Activated CD4-positive, CD25-positive, alpha-beta regulatory T cell treated with anti-CD3 and anti-CD28 coated beads, Interleukin-2, amount 50 U/mL, for 16 hours (primary cell): ENCODE results near the gene COG2.
"Not testable (repeated sequence)": the region's sequence is repeated elsewhere in the genome, so short reads cannot be mapped to it uniquely, and the experiment has no call there.

Experiments
- DNase-seq: peaks from one replicate; pipeline ENCODE4 v3.0.0-alpha.2; 2020; ENCODE audit warnings: low read depth, low spot score

Gene COG2

GRCh38 chr1:230627767-230628166 is 14.5 kb upstream of the COG2 start:
- DNase-seq = no peak

GRCh38 chr1:230629511-230629910 is 12.8 kb upstream of the COG2 start:
- DNase-seq = no peak

DNA sequence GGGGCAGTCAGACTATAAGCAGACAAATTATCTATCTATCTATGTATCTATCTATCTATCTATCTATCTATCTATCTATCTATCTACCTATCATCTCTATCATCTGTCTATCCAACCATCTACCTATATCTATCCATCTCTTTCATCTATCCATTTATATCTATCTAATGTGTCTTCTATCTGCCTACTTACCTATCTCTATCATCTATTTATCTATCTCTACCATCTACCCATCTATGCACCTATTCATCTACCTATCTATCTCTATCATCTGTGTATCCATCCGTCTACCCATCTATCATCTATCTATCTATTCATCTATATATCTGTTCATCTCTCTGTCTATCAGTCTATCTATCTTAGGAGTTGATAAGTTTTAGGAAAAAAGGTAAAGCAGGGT is 10.8 kb upstream of the COG2 start:
- DNase-seq = no peak

DNA sequence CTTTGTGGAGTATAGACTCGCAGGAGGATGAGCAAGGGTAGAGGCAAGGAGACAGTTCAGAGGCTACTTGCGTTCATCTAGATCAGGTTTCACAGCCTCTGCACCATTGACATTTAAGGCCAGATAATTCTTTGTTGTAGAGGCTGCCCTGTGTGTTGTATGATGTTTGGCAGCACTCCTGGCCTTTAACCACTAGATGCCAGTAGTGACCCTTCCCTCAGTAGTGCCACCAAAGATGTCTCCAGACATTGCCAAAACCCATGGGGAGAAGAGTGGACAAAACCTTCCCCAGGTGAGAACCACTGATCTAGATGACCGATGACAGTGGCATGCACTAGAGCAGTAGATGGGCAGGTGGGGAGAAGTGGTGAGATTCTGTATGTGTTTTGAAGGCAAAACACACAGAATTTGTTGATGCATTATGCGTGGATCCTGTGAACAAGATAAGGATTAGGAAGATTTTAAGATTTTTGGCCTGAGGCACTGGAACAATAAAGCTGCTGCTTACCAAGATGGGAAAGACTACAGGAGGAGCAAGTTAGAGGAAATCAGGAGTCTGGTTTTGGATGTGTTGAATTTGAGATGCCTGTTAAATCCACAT is 9.9 kb upstream of the COG2 start:
- DNase-seq = no peak

- no peak for DNase-seq
Measured at GRCh38 chr1:230633469-230633868, 8.8 kb upstream of the COG2 start.

DNA sequence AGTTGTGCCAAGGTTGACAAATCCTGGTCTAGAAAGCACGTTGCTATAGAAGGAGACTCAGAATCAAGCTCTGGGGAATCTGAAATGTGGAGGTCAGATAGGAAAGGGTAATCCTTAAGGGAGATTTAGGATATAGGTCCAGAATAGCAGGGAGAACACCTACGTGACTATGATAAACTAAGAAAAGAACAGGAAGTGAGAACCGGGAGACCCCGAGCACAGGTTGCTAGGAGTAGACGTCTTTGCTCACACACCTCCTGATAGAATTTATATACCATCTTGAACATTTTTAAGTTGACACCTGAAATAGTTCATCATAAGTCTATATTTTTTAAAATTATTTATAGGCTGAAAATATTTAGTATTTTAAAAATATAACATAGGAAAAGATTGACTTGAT is 7.9 kb upstream of the COG2 start:
- no peak for DNase-seq

DNA sequence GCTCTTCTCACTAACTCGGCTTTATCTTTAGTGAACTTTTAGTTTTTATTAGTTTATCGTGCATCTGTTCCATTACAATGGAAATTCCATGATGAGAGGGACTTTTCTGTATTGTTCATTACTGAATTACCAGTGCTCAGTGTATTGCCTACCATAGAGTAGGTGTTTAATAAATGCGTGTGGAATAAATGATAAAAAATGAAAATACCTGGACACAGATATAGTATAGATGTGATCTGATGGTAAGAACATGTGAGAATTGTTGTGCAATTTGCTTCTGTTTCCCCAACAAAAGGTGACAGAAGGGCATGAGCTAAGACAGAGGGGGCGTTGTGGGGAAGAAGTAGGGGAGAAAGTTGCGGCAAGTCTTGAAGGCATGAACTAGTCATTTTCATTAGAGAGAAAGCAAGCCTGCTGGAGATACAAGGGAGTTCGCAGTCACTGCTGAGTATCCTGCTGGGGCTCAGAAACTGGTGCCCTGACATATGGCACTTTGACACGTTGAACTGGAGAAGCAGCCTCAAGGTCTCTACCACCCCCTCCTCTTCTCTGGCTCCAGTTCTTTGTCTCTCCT is 5.6 kb upstream of the COG2 start:
- DNase-seq = no peak

GRCh38 chr1:230639714-230640209 is 2.5 kb upstream of the COG2 start:
- no peak for DNase-seq

- DNase-seq = no peak
Measured at GRCh38 chr1:230641346-230641745, 935 bp upstream of the COG2 start.

- DNase-seq = no peak
Measured at GRCh38 chr1:230641900-230642262, 400 bp upstream of the COG2 start.

DNA sequence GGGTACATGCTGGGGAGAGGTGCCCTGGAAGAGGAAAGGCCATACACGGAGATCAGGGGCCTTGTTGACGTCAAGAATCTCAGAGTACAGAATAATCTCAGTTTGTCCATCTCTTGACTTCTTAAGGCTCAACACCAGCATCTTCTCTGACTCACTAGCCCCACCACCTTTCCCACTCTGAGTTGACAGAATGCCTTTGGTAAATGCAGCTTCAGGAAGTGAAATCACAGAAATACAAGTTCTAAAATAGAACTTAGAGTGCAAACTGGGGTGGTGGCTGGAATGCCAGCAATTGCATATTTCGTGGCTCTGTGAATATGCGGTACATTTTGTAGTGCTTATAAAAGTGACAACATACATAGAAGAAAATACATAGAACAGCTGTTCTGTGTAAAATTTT is 1.6 kb downstream of the COG2 start:
- no peak for DNase-seq

DNA sequence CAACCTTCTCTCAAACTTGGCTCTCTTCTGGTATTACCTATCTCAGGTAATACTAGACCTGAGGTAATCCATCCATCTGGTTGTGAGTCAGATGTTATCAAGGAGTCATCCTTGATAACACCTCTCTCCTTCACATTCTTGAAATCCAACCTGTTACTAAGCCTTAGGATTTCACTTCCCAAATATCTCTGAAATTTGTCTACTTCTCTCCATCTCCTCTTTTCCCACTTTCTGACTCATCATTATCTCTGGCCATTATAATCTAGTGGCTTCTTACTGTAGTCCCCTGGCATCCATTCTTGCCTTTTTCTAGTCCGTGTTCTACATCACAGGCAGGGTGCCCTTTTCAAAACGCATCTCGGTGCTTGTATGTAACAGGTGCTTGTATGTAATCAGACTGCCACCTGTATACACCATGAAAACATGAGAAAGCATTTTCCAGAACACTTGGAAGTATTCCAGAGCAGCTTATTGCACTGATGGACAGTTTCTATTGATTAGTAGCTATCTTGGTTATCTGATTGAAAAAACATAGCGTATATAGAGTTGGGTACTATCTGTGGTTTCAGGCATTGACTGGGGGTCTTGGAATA is 4.5 kb downstream of the COG2 start:
- no peak for DNase-seq

GRCh38 chr1:230647321-230647720 is 5.0 kb downstream of the COG2 start:
- no peak for DNase-seq

- no peak for DNase-seq
Measured at GRCh38 chr1:230648114-230648513, 5.8 kb downstream of the COG2 start.

DNA sequence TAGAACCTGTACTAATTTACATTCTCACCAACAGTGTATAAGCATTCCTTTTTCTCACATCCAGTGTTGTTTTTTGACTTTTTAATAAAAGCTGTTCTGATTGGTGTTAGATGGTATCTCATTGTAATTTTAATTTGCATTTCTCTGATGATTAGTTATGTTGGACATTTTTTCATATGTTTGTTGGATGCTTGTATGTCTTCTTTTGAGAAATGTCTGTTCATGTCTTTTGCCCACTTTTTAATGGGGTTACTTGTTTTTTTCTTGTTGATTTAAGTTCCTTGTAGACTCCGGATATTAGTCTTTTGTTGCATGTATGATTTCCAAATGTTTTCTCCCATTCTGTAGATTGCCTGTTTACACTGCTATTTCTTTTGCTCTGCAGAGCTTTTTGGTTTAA is 8.0 kb downstream of the COG2 start:
- no peak for DNase-seq

- DNase-seq = no peak
Measured at GRCh38 chr1:230651235-230651634, 9.0 kb downstream of the COG2 start.

- DNase-seq = not testable (repeated sequence)
Measured at GRCh38 chr1:230656719-230657118, 14.4 kb downstream of the COG2 start.

DNA sequence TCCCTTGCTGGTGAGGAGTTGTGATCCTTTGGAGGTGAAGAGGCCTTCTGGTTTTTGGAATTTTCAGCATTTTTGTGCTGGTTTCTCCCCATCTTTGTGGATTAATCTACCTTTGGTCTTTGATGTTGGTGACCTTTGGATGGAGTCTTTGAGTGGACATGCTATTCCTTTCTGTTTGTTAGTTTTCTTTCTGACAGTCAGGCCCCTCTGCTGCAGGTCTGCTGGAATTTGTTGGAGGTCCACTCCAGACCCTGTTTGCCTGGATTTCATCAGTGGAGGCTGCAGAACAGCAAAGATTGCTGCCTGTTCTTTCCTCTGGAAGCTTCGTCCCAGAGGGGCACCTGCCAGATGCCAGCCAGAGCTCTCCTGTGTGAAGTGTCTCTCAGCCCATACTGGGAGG is 15.8 kb downstream of the COG2 start:
- DNase-seq = not testable (repeated sequence)

DNA sequence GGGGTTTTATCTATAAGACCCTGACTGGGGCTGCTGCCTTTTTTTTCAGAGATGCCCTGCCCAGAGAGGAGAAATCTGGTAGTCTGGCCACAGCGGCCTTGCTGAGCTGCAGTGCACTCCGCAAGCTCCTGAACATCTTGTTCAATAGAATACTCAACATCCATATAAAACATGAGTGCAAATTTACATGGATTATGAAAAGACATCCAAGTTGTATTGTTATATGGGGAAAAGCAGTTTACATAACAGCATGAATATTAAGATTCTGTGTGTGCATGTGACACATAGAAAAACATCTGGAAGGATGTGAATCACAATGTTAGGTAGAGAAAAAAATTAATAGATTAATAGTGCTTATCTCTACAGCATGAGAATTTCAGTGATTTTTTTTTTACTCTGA is 16.4 kb downstream of the COG2 start:
- no peak for DNase-seq

- no peak for DNase-seq
Measured at GRCh38 chr1:230661976-230662375, 19.7 kb downstream of the COG2 start.

DNA sequence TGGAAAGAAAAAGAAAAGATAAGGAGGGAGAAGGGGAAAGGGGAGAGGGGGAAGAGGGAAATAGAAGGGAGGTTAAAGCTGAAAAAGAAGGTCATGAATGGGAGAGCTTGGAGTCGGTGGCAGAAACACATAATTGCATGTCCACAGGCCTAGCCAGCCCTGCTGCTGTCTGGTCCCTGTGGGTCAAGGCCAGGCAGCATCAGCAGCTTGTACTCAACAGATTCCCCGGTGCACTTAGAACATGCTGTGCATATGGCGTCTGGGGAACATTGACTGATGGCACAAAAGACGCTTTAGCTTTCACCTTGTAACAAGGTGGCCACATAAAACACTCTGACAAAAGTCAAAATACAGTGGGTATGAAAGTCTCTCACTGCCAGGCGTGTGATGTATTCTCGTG is 25.9 kb downstream of the COG2 start:
- DNase-seq = no peak

- DNase-seq = no peak
Measured at GRCh38 chr1:230669543-230669942, 27.3 kb downstream of the COG2 start.

DNA sequence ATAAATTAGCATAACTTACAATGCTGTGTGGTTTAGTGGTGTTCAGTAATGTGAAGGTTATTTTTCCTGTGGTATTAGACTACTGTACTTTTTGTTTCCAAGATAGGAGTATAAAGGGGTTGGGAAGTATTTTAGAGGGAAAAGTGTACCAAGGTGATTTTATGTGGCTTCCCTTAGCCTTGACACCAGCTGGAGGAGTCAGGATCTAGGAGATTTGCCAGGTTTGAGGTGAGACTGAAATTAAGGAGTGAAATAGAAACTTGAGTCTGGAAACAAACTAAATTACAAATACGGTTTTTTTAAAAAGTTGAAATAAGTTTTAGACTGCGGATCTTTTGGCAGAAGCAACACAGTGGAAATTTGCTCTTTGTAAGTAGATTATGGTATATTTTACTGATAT is 32.3 kb downstream of the COG2 start:
- DNase-seq = no peak

DNA sequence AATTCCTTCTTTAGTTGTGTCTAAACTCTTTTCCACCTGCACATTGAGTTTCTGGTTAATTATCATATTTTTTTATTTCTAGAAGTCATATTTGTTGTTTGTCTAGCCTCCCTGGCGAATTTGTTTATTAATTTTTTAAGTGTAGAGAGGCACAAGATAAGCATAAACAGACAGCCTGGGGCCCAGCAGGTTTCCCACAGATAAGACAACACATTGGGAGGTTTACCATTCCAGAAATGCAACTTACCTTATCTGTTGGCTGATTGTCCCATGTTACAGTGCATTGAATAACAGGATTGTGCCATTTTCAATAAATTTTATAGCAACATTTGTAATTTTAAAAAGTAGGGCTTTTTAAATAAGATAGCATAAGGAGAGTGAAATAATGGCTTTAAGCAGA is 34.9 kb downstream of the COG2 start:
- no peak for DNase-seq
